Fibroblast of lung (primary cell): ENCODE results near the gene CLSTN2. TPM values are rescaled to one million over a fixed set of nuclear protein-coding genes. Genes with fewer than 3 reads are reported as not detected.
A peak's percentile ranks its signal among the peaks of the same experiment; 100 is the strongest.

Source experiments
- DNase-seq, 2 donors: peaks; one replicate each; pipeline versions ENCODE4 v3.0.0 to v3.0.0-alpha.2; 2010; ENCODE audit warnings: low read depth in 2 of 2
- H2AFZ ChIP-seq: 2 replicates; pipeline ENCODE4 v1.5.1; 2012; ENCODE audit warnings: low read length, control low read depth, inconsistent platforms
- H3K27ac ChIP-seq: 2 replicates; pipeline ENCODE4 v1.5.1; 2011; ENCODE audit warnings: low read length, control low read depth; ENCODE audit not compliant: insufficient read depth
- H3K27me3 ChIP-seq: 2 replicates; pipeline ENCODE4 v1.5.1; 2011; ENCODE audit warnings: mild to moderate bottlenecking, low read length; ENCODE audit not compliant: control insufficient read depth, insufficient read depth
- H3K36me3 ChIP-seq: 2 replicates; pipeline ENCODE4 v1.5.1; 2011; ENCODE audit warnings: low read length; ENCODE audit not compliant: control insufficient read depth, insufficient read depth
- H3K4me1 ChIP-seq: 2 replicates; pipeline ENCODE4 v1.5.1; 2011; ENCODE audit warnings: low read length; ENCODE audit not compliant: control insufficient read depth, insufficient read depth; ENCODE audit errors: extremely low read depth
- H3K4me2 ChIP-seq: 2 replicates; pipeline ENCODE4 v1.5.1; 2011; ENCODE audit warnings: low read length, control low read depth; ENCODE audit not compliant: insufficient read depth; ENCODE audit errors: extremely low read depth
- H3K4me3 ChIP-seq, 4 experiments: fragments of 200-600 bp in 1 of 4; sonication (generic) in 1 of 4; replicated peaks in 1 of 4; 2 replicates each; pipeline ENCODE4 v1.5.1; 2011 to 2016; ENCODE audit warnings: low read length in 4 of 4, low read depth in 3 of 4, mild to moderate bottlenecking in 3 of 4, control low read depth in 2 of 4, inconsistent platforms in 1 of 4, mixed read lengths in 1 of 4; ENCODE audit not compliant: insufficient read depth in 1 of 4; ENCODE audit errors: control extremely low read depth in 1 of 4
- H3K79me2 ChIP-seq: 2 replicates; pipeline ENCODE4 v1.5.1; 2012; ENCODE audit warnings: mild to moderate bottlenecking, low read length, inconsistent platforms; ENCODE audit not compliant: control insufficient read depth, insufficient read depth
- H3K9ac ChIP-seq: 2 replicates; pipeline ENCODE4 v1.5.1; 2011; ENCODE audit warnings: mild to moderate bottlenecking, low read length, control low read depth; ENCODE audit not compliant: insufficient read depth
- H3K9me3 ChIP-seq: 2 replicates; pipeline ENCODE4 v1.5.1; 2012; ENCODE audit warnings: low read depth, low read length; ENCODE audit not compliant: control insufficient read depth, insufficient read depth
- H4K20me1 ChIP-seq: 2 replicates; pipeline ENCODE4 v1.5.1; 2011; ENCODE audit warnings: low read length; ENCODE audit not compliant: control insufficient read depth, insufficient read depth; ENCODE audit errors: extremely low read depth
- CTCF ChIP-seq, 2 donors: IDR thresholded peaks in 1 of 2; conservative IDR thresholded peaks in 1 of 2; 1 replicate in 1 of 2; 2 replicates in 1 of 2; pipeline ENCODE4 v1.5.1; 2011 to 2012; ENCODE audit warnings: low read length in 2 of 2, control low read depth in 1 of 2, inconsistent platforms in 1 of 2, low read depth in 1 of 2, mild to moderate bottlenecking in 1 of 2
- EZH2 ChIP-seq: IDR thresholded peaks from 2 replicates; pipeline ENCODE4 v1.5.1; 2012; ENCODE audit warnings: low read length, control low read depth, mild to moderate bottlenecking; ENCODE audit errors: missing control alignments
- polyA plus RNA-seq, 2 donors: library from polyadenylated mRNA; depleted of rRNA in 1 of 2; stranded (reverse) in 1 of 2; unstranded in 1 of 2; fragments of >200 nt; gene quantifications; 2 replicates each; pipeline ENCODE4 v1.2.1, GENCODE V29; 2011 to 2012; ENCODE audit warnings: missing spikeins in 1 of 2
- total RNA-seq: library from RNA; depleted of rRNA; stranded (reverse); fragments of >200 nt; gene quantifications from 2 replicates; pipeline ENCODE4 v1.2.1, GENCODE V29; 2014

Gene CLSTN2
- total and polyA plus RNA-seq, 2 donors (not counting 1 experiment from before 2014, with no cell fraction given): under 0.01 to 1.3 TPM

- Histone ChIP-seq H3K27ac (no peak overlapping the region), H3K79me2 (no peaks in the 10 kb centered on the region), H4K20me1 (no peaks in the 10 kb centered on the region), H3K4me1 (no peaks in the 10 kb centered on the region), H3K27me3 (no peaks in the 10 kb centered on the region), H3K9ac (no peak overlapping the region), H3K9me3 (no peaks in the 10 kb centered on the region), H3K4me3 (no peak overlapping the region), H3K4me2 (no peak overlapping the region), H2AFZ (no peak overlapping the region), H3K36me3 (no peaks in the 10 kb centered on the region)
- TF ChIP-seq EZH2 (no peak), CTCF (conservative IDR thresholded peaks at IDR 0.05 in 1 of 2, IDR thresholded peaks at IDR 0.05 in 1 of 2; ENCODE audit: low read depth in 1 of 2, low read length in 2 of 2) (no peak)
- DNase-seq: no peak
Measured at GRCh38 chr3:140233702-140234101, 298.7 kb downstream of the CLSTN2 start.

- DNase-seq: peak in 1 of 2 donors; percentile 47
- Histone ChIP-seq H3K36me3 (no peaks in the 10 kb centered on the region), H3K9me3 (no peaks in the 10 kb centered on the region), H3K27me3 (no peaks in the 10 kb centered on the region), H3K9ac (no peak overlapping the region), H2AFZ (no peak overlapping the region), H3K4me3 (no peak overlapping the region), H3K4me1 (no peaks in the 10 kb centered on the region), H3K27ac (no peak overlapping the region), H3K79me2 (no peaks in the 10 kb centered on the region), H4K20me1 (no peaks in the 10 kb centered on the region), H3K4me2 (no peak overlapping the region)
- TF ChIP-seq CTCF (conservative IDR thresholded peaks at IDR 0.05 in 1 of 2, IDR thresholded peaks at IDR 0.05 in 1 of 2; ENCODE audit: low read depth in 1 of 2, low read length in 2 of 2): no peak
- TF ChIP-seq EZH2: no peak
Measured at GRCh38 chr3:140234256-140234655, 299.3 kb downstream of the CLSTN2 start.

GRCh38 chr3:140236836-140237501, 302.0 kb downstream of the CLSTN2 start:
- TF ChIP-seq EZH2: no peak
- Histone ChIP-seq H3K27me3 (no peaks in the 10 kb centered on the region), H3K4me2 (no peak overlapping the region), H3K9ac (no peak overlapping the region), H3K79me2 (no peaks in the 10 kb centered on the region), H3K4me1 (no peaks in the 10 kb centered on the region), H3K4me3 (no peak overlapping the region), H4K20me1 (no peaks in the 10 kb centered on the region), H2AFZ (no peak overlapping the region), H3K27ac (no peak overlapping the region), H3K9me3 (no peaks in the 10 kb centered on the region), H3K36me3 (no peaks in the 10 kb centered on the region)
- DNase-seq: no peak
